Brain microvascular endothelial cell (primary cell): Measurements from ENCODE around the gene PLEKHG2.

Experiments
- DNase-seq: peaks from one replicate; pipeline ENCODE4 v3.0.0-alpha.2; 2020
- H3K27ac ChIP-seq: fragments of 250-450 bp; sonication (Bioruptor Pico); 2 replicates; pipeline ENCODE4 v1.5.1; 2020; ENCODE audit warnings: mild to moderate bottlenecking, moderate library complexity
- H3K27me3 ChIP-seq: fragments of 250-450 bp; sonication (Bioruptor Pico); replicated peaks from 2 replicates; pipeline ENCODE4 v1.5.1; 2020; ENCODE audit warnings: mild to moderate bottlenecking
- H3K36me3 ChIP-seq: fragments of 250-450 bp; sonication (Bioruptor Pico); replicated peaks from 2 replicates; pipeline ENCODE4 v1.5.1; 2020; ENCODE audit warnings: mild to moderate bottlenecking
- H3K4me3 ChIP-seq: 2 replicates; pipeline ENCODE4 v1.5.1; 2011; ENCODE audit warnings: low read depth, mild to moderate bottlenecking, control low read depth, low read length, moderate library complexity
- CTCF ChIP-seq: IDR thresholded peaks from 2 replicates; pipeline ENCODE4 v1.5.1; 2011; ENCODE audit warnings: low read depth, mild to moderate bottlenecking, moderate library complexity, low read length, control low read depth, inconsistent platforms; ENCODE audit errors: missing control alignments
- in situ Hi-C: cut with HindIII; loops from 2 replicates; pipeline ENCODE4 v1.10.0; 2017; ENCODE audit warnings: low sequenced_read_pairs, low pct_ligation_motif_present

The PLEKHG2 gene

GRCh38 chr19:39390751-39391437 is 21.6 kb upstream of the PLEKHG2 start, which contains the start of the genes MED29 and PAF1:
Gene MED29, plus strand, starts transcription at chr19:39391378. Its CDS starts 45 bp downstream, at chr19:39391423.
Gene PAF1, minus strand, starts transcription at chr19:39391106. Its CDS starts 242 bp downstream, at chr19:39390864.
- in situ Hi-C loops, result no loop called here
- no peaks in the 10 kb centered on the region for H3K27me3 ChIP-seq
- peak within 1 kb of the TSS; percentile 96 for H3K27ac ChIP-seq
- DNase-seq, result peak; percentile 99
- H3K36me3 ChIP-seq, result peaks cover 44% of the 10 kb centered on the region
- TF ChIP-seq CTCF, result no peak
- H3K4me3 ChIP-seq, result peak within 1 kb of the TSS; percentile 99

GRCh38 chr19:39397360-39398296 is 14.8 kb upstream of the PLEKHG2 start:
- TF ChIP-seq CTCF, result peak; percentile 97
- Histone ChIP-seq H3K4me3 (no peak overlapping the region), H3K27me3 (no peaks in the 10 kb centered on the region)

GRCh38 chr19:39398297-39398864 is 14.1 kb upstream of the PLEKHG2 start:
- no peak overlapping the region for H3K4me3 ChIP-seq
- no peaks in the 10 kb centered on the region for H3K27me3 ChIP-seq
- H3K27ac ChIP-seq, result peak overlapping the region; percentile 74
- no peak for TF ChIP-seq CTCF
- peaks cover 13% of the 10 kb centered on the region for H3K36me3 ChIP-seq
- peak; percentile 73 for DNase-seq
- in situ Hi-C loops, result no loop called here

More at GRCh38 chr19:39397360-39398296, 14.8 kb upstream of the PLEKHG2 start:
- peak; percentile 81 for DNase-seq
- Histone ChIP-seq H3K36me3 (peaks cover 13% of the 10 kb centered on the region), H3K27ac (peak overlapping the region; percentile 74)
- in situ Hi-C loops, result no loop called here

GRCh38 chr19:39399668-39400050 is 12.8 kb upstream of the PLEKHG2 start:
- Histone ChIP-seq H3K4me3 (no peak overlapping the region), H3K36me3 (peaks cover 4% of the 10 kb centered on the region), H3K27ac (no peak overlapping the region), H3K27me3 (no peaks in the 10 kb centered on the region)
- no peak for TF ChIP-seq CTCF
- in situ Hi-C loops, result no loop called here
- no peak for DNase-seq

- Histone ChIP-seq H3K27ac (no peak overlapping the region), H3K27me3 (no peaks in the 10 kb centered on the region), H3K36me3 (peaks cover 4% of the 10 kb centered on the region), H3K4me3 (no peak overlapping the region)
- TF ChIP-seq CTCF, result no peak
- DNase-seq, result no peak
- in situ Hi-C loops, result no loop called here
Observed at GRCh38 chr19:39400061-39400460, 12.4 kb upstream of the PLEKHG2 start.
